GM18526 (cell line): ENCODE results near the gene LINGO4.

Experiments used
- POLR2A ChIP-seq: IDR thresholded peaks from 3 replicates; pipeline ENCODE4 v1.6.1; 2011; ENCODE audit not compliant: insufficient read length; ENCODE audit errors: extremely low read depth

The LINGO4 gene

GRCh38 chr1:151805066-151805820 is at the start of gene LINGO4:
TSS of gene LINGO4 (minus strand) at chr1:151805419. CDS start at chr1:151802704, 2,715 bp downstream.
- TF ChIP-seq POLR2A, result no peak

- TF ChIP-seq POLR2A, result no peak
These were observed 49.4 kb upstream of the LINGO4 start for GRCh38 chr1:151854658-151855057.

GRCh38 chr1:151853411-151853943 is 48.3 kb upstream of the LINGO4 start, which contains the start of gene THEM5:
TSS of gene THEM5 (minus strand) at chr1:151853712. CDS start at chr1:151853565, 147 bp downstream.
- TF ChIP-seq POLR2A, result no peak

- no peak for TF ChIP-seq POLR2A
These were observed 47.5 kb upstream of the LINGO4 start for GRCh38 chr1:151852733-151853132.

- no peak for TF ChIP-seq POLR2A
These were observed 46.7 kb upstream of the LINGO4 start for GRCh38 chr1:151851886-151852285.

GRCh38 chr1:151849871-151850270 is 44.7 kb upstream of the LINGO4 start:
- TF ChIP-seq POLR2A, result no peak

GRCh38 chr1:151849126-151849525 is 43.9 kb upstream of the LINGO4 start:
- no peak for TF ChIP-seq POLR2A

GRCh38 chr1:151847867-151848596 is 42.8 kb upstream of the LINGO4 start:
- no peak for TF ChIP-seq POLR2A

- no peak for TF ChIP-seq POLR2A
These were observed 41.5 kb upstream of the LINGO4 start for GRCh38 chr1:151846686-151847237.

GRCh38 chr1:151846062-151846568 is 40.9 kb upstream of the LINGO4 start:
- TF ChIP-seq POLR2A, result no peak

- no peak for TF ChIP-seq POLR2A
These were observed 38.2 kb upstream of the LINGO4 start for GRCh38 chr1:151843398-151843797.

- no peak for TF ChIP-seq POLR2A
These were observed 35.9 kb upstream of the LINGO4 start for GRCh38 chr1:151841141-151841540.

- no peak for TF ChIP-seq POLR2A
These were observed 35.2 kb upstream of the LINGO4 start for GRCh38 chr1:151840421-151840820.

GRCh38 chr1:151839457-151840403 is 34.5 kb upstream of the LINGO4 start, which contains the start of gene C2CD4D:
TSS of gene C2CD4D (minus strand) at chr1:151839820. CDS start at chr1:151838989, 831 bp downstream.
- peak; percentile 19 for TF ChIP-seq POLR2A
